ENCODE results near the gene RNF207. TPM values are rescaled to one million over a fixed set of nuclear protein-coding genes. Genes with fewer than 3 reads are reported as not detected.

The RNF207 gene, protein sequence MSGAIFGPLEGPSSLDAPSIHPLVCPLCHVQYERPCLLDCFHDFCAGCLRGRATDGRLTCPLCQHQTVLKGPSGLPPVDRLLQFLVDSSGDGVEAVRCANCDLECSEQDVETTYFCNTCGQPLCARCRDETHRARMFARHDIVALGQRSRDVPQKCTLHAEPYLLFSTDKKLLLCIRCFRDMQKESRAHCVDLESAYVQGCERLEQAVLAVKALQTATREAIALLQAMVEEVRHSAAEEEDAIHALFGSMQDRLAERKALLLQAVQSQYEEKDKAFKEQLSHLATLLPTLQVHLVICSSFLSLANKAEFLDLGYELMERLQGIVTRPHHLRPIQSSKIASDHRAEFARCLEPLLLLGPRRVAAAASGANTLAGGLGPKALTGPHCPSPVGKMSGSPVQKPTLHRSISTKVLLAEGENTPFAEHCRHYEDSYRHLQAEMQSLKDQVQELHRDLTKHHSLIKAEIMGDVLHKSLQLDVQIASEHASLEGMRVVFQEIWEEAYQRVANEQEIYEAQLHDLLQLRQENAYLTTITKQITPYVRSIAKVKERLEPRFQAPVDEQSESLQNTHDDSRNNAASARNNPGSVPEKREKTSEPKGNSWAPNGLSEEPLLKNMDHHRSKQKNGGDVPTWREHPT
- 10 to 100 TPM; 12.1 to 16.4 TPM for total RNA-seq

DNA sequence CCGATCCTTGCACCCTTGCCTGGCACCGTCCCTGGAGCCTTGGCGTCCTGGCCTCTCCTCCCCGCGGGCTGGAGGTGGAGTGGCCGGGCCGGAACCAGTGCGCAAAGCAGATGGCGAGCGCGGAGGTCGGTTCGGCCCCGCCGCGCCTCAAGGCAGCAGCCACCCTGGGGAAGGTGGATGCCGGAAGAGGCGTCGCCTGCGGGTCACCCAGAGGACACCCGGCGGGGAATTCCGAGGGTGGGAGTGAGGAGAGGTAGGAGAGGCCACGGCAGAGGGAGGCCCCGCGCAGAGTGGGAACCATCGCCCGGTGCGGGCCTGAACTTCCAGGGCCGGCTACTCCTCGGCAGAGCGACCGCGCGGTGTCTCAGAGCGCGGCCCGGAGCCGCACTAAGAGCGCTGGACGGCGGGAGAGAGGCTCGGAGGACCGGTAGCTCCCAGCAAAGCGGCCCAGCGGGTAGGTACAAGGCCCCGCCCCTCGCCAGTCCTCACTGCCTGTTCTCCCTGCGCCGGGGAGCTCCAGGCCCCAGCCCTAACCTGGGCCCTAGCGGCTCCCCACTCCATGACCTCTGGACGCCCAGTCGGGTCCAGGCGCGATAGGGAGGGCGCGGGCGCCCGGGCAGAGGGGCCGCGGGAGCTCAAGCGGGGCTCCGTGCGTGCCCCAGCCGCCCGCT lies at the start of gene RNF207:
Gene RNF207, plus strand, starts transcription at position 271 of the 671 bp plus-strand sequence. CDS start 417 bp downstream, outside the sequence.
- CTCF ChIA-PET, result interaction anchor here (0.7 to 2.4 kb wide), 11 partner anchors 9 to 1555 kb away, joined by 3 to 9 read pairs (median 3); partner anchors contain the start of genes DNAJC11, ICMT and ZBTB48
- POLR2A ChIA-PET, result interaction anchor here (1.0 to 2.0 kb wide), 4 partner anchors 9 to 30 kb away, joined by 3 to 8 read pairs (median 4); partner anchors contain the start of gene ICMT

DNA sequence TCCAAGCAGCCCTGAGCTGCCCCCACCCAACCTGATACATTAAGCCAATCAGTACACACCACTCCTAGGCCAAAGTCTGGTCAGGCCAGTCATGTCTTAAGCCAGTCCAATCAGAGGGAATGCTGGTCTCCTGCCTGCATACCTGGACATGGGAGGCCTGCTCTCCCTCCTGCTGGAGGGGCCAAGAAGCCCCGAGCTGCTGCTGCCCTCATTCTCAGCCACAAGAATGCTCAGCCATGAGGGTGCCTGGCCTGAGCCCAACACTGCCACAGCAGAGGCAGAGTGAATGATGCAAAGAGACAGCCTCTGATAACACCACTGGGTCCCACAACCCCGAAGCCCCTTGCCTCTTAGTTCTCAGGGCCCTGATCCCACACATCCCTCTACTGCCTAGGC lies 48.8 kb upstream of the RNF207 start:
- CTCF ChIA-PET, result no interaction called here
- POLR2A ChIA-PET, result no interaction called here

DNA sequence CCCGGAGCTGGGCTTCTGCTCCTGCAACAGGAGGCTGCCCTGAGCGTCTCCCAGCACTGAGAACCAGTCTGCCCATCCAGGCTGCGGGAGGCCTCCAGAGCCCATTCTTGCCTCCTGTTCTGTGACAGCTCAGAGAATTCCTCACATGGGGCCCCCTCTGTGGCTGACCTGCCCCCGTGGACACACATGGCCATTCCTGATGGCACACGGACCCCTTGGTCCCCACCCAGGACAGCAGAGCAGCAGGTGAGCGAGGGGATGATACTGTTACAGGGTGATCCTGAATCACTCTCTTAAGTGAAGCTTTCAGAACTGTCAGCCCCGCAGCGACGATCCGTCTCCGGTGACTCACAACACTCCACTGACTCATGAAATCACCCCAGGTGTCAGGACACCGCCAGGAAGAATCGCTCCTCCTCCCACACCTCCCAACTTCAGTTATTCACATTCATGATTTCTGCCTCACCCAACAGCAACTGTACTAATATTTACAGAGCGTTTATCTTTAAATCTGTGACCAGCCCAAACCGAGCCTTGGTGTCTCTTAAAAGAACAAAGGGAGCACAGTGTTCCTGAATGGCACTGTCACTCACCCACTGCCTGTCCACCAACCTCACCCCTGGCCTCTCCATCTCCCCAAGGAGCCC lies 48.3 kb upstream of the RNF207 start:
- POLR2A ChIA-PET, result no interaction called here
- CTCF ChIA-PET, result interaction anchor here (0.6 kb wide), 1 partner anchor 474 kb away, joined by 4 read pairs; no protein-coding TSS in a partner anchor

DNA sequence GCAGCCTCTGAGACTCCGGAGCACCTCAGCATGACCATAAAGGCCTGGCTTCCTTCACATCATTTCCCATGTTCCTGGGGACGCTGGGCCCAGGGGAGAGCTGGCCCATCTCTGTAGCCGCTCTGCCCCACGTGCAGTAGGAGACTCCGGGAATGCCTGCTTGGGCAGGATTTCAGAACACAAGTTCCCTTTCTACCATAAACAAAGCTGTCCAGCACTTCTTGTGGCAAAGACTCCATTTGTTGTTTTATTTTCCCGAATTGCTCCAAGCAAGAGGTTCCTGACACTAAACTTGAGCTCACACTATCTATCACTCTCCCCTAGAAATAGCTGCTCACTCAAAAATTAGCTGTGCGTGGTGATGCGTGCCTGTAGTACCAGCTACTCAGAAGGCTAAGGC lies 47.7 kb upstream of the RNF207 start:
- CTCF ChIA-PET, result interaction anchor here (0.6 kb wide), 1 partner anchor 473 kb away, joined by 4 read pairs; no protein-coding TSS in a partner anchor
- POLR2A ChIA-PET, result no interaction called here

DNA sequence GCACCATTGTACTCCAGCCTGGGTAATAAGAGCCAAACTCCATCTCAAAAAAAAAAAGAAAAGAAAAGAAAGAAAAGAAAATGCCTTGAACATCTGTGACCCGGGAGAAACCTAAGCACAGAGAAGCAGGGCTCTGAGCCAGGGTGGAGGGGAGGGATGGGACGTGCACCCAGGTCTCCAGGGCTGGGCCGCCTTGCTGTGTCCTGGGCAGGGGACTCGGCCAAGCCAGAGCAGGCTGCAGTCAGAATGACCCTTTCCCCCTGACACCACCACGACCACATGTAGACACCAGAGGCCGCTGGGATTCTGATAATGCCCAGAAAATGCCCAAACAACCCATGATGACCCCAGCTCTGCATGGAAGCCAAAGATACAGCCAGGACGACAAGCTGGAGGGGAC lies 43.6 kb upstream of the RNF207 start:
- ChIA-PET POLR2A (no interaction called here), CTCF (no interaction called here)

DNA sequence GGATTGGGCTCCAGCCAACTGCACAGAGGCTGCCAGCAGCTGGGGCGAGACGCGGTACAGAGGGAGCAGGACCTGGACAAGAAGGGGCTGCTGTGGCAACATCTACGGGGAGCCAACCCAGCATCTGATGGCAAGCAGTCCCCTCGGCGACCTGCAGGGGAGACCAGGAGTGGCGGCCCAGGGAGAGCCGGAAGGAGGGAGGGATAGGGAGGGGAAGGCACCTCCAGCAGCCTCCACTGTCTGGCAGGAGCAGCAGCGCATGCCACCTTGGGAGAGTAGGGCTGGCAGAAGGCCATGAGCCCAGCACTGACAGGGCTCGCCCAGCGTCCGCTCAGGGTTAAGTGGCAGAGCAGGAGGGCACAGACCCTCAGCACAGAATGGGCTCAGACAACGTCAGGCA lies 43.1 kb upstream of the RNF207 start:
- ChIA-PET CTCF (no interaction called here), POLR2A (no interaction called here)

DNA sequence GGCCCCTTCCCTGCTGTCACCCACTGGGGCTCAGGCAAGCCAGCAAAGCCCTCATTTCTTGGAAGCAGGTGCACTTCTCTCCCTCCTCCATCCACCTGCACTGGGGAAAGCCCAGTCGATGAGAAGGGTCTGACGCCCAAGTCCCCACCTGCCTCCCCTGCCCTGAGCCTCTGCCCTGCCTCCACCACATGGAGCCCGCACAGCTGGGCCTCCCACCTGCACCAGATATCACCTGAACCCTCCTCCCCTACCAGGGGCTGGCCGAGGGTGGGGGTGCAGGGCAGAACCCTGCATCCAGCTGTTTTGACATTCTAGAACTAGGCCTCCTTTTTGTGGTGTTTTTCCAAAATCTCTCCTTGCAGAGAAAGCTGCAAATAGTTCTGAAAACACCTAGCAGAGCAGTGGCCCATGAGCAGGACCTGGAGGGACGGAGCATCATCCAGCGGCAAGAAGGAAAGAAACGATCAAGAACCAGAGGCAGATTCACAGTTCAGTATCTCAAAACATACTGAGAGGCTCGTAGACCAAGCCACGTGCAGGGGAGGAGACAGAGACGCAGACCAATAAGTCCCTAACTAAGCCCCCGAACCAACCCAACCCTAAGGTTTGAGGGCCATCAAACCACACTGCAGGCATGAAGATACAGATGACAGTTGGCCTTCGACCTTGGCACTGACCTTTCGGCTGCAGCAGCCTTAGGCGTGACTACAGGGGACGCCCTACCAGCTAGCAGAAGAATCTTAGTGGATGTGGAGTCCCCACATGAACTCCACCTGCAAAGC lies 42.5 kb upstream of the RNF207 start:
- CTCF ChIA-PET, result no interaction called here
- POLR2A ChIA-PET, result no interaction called here

DNA sequence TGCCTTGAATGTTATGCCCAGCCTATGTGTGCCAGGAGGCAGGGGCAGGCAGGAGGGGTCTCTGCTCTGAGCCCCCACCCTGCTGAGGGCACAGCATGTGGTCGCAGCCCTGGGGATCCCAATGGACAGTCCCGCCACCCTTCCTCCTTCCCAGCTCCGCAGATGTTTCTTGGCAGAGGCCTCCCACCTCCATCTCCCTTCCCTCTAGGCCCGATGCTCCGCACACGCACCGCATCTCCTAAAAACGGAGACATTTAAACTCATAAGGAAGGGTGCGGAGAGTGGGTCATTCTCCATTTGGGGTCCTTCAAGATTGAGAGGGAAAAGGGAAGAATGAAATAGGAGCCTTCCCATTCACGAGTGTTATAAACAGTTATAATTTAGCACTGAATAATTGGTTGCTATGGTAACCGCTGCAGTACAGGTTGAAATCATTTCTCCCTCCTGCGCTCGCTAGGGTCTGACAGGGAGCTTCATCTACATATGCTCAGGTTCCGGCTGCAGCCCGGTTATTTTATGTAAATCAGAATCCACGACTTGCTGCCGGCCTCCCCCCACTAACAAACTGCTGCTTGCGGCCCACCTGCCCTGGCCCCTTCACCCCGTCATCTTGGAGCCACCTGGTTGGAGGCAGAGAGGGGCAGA lies 41.8 kb upstream of the RNF207 start:
- ChIA-PET POLR2A (no interaction called here), CTCF (no interaction called here)

DNA sequence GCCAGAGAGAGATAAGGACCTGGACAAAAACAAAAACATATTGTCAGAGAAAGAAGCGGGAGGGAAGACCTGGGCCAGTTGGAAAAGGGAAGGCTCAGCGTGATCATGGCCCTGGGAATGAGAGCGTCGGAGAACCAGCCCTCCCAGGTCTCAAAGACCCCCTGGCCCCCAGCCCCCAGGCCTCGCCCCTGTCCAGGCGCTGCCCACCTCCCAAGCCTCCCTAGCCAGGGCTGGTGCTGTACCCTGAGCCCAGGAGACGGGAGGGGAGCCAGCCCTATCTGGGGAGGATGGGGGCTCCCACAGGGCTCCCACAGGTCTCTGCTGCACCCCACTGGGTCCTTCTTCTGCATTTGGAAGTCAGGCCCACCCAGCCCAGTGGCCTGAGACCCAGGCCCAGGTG lies 40.9 kb upstream of the RNF207 start:
- POLR2A ChIA-PET, result interaction anchor here (0.5 kb wide), 1 partner anchor 23 kb away, joined by 8 read pairs; no protein-coding TSS in a partner anchor
- CTCF ChIA-PET, result no interaction called here

DNA sequence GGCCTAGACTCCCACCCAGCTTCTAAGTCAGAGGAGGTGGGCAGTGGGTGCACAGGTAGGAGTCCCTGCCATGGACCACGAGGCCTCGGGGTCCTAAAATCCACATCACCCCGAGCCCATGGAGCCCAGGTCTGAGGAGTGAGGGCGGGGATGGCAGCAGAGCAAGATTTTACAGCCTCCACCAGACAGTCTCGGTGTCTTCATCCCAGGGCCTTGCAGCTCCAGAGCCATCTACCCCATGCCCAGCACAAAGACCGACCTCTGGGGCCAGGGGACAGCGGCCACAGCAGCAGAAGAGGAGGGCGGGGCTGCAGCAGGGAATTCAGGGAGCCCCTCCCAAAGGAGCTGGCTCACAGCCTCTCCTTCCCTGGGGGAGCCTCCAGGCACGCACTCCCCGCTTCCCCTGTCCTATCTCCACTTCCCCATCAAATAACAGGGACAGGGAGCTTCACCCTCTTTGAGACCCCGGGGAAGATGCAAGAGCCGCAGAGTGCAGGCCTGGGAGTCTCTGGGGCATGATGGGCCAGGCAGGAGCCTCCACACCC lies 40.4 kb upstream of the RNF207 start:
- CTCF ChIA-PET, result no interaction called here

DNA sequence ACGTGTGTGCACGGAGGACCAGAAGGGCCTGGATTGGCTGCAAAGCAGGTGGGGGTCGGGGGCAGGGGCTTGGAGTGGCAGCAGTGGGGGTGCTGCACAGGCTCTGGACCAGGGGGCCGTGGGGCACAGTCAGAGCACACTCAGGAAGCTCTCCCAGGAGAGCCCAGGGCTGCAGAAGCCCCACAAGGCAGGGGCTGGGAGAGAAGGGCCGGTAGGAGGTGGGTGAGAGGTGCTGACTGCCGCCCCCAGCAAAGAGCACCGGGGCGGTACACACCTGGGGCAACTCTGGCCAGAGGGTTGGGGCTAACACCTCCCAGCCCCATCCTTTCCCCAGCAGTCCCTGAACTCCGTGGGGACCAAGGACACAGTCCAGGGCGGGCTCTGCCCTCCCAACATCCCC lies 39.7 kb upstream of the RNF207 start:
- ChIA-PET POLR2A (no interaction called here), CTCF (no interaction called here)

More for the DNA sequence above, 40.4 kb upstream of the RNF207 start:
- POLR2A ChIA-PET, result no interaction called here

DNA sequence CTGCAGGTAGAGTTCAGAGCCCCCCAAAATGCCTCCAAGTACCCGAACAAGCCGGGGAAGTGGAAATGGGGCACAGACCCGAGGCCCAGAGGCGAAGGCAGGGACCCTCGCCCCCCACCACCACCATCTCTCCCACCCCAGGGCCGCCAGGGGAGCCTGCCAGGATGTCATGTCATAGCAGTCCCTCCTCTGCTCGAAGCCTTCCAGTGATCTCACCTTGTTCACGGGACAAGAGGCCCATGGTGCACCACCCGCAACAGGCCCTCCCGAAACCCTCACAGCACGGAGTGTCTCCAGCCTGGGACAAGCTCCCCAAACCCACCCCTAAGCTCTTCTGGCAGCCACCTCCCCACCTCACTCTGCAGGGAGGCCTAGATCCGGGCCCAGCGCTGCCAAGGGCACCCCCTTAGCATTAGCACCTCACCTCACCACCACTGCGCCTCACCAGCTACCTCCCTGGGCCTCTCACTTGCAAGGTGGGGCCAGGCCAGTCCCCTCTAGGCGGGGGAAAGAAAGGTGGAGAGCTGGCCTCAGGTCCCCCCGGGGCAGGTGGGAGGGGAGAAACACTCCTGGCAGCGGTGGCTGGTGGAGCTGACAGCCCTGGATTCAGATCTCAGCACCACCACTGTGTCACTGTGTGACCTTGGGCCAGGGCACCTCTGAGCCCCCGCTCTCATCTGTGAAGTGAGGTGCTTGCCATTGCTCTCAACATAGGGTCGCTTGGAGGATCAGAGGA lies 39.1 kb upstream of the RNF207 start:
- ChIA-PET POLR2A (no interaction called here), CTCF (no interaction called here)

DNA sequence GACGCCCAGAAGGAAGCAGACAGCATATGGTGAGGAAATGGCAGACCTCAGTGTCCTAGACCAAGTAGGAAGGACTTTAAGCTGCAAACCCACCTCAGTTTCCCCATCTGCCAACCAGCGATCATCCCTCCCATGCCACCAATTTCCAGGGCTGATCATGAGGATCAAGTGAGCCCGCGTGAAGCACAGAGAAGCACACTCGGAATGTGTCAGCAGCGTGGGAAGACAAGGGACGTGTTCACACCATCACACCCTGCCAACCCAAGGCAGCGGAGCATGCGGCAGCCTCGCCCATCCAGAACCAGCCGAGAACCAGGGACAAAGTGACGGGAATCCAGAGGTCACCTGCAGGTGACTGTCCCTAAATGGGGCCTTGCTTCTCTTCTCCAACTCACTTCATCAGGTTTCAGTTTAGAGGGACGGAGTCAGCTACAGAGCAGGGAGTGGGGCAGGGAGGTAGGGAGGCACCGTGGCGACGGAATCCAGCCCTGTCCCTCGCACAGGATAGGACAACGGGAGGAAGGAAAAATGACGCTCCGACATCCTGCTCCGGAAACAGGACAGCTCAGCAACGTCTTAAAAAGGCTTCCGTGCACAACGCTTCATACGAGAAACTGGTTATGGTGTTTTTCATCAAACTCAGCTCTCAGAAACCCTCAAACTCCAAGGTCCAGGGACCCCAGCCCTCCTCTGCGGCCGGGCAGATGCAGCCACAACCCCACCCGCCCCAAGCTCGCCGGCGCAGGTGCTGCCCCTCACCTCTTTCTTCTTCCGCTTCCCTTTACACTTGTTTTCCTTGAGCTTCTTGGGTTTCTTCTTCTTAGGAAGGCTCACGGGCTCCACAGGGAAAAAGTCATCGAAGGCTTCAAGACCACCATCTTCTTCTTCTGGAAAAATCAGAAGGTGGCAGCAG lies 38.3 kb upstream of the RNF207 start:
- ChIA-PET CTCF (no interaction called here), POLR2A (no interaction called here)

DNA sequence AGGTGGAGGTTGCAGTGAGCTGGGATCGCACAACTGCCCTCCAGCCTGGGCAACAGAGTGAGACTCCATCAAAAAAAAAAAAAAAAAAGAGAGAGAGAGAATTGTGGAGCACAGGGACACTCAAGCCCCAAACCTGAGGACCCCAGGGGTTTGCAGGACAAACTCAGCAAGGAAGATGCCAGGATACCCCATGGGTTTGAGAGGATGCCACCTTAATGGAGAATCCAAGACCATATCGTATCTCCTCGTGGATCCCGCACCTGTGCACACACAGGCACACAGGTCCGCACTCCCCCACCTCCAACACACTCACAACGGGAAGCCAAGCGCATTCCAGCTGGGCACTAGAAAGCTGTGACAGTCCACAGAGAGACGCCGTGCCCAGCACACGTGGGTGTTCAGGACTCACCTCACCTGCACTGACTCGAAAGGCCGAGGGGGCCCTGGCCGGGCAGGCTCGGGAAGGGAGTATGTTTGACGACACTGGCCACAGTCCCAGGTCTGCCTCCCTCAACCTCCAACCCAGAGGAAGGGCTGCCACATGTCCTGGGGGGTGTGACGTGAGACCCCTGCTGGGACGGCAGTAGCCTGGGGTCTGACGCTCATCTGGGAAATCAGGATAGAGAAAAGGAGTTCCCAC lies 36.9 kb upstream of the RNF207 start:
- ChIA-PET POLR2A (no interaction called here), CTCF (no interaction called here)

DNA sequence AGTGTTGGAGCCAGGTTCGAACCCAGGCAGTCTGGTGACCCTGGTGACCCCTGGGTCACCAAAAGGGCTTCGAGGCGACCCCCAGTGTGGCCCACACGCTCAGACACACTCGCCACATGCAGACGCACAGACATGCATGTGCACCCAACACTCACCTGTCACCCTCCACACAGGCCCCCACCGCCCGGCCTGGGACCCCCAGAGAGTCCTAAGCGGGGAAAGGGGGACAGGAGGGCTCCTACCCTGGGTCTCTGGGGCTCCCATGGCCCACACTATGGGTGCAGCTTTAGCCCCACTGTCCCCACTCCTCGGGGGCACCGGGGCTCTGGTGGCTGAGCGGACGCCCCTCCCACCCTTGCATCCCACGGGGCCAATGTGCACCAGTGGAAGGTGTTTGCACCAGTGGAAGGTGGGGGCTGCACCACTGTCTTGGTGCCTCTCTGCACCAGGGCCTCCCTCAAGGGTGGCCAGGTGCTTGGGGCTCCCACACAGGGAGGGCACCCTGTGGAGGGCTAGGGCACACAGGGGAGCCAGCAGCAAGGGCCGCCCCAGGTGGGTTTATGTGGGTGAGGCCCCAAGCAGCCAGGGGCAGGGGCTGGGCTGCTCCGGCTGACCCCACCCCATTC lies 35.7 kb upstream of the RNF207 start:
- ChIA-PET CTCF (no interaction called here), POLR2A (no interaction called here)

DNA sequence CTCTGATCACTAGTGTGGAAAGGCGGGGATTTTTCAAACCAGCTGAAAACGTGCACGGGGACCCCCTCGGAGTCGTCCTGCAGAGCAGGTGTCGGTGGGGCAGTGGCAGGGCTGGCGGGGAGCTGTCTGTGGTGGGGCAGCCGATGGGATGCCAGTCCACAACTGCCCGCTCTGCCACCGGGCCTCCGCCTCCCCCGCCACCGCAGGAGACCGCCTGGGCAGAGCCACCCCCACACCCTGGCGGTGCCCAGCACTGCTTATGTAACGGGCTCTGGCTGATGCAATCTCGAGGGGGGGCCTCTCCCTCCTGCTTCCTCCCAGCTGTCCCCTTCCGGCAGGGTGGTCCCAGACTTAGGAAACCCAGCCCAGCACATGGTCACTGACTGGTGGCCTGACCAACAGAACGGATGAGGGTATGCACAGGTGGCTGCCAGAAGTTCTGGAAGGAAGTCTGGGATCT lies 35.1 kb upstream of the RNF207 start:
- ChIA-PET CTCF (no interaction called here), POLR2A (no interaction called here)

Data from activated CD8-positive, alpha-beta memory T cell treated with anti-CD3 and anti-CD28 coated beads for 36 hours (primary cell).